SJSA1 (cell line): ENCODE results near the gene UBE2G2. TPM values are rescaled to one million over a fixed set of nuclear protein-coding genes. Genes with fewer than 3 reads are reported as not detected.

Source experiments
- DNase-seq, 2 experiments: peaks; one replicate each; pipeline ENCODE4 v3.0.0-alpha.2; 2015 to 2020; ENCODE audit warnings: low spot score in 2 of 2, low read depth in 1 of 2
- H3K27ac ChIP-seq: fragments of 250-450 bp; sonication (Bioruptor Pico); 2 replicates; pipeline ENCODE4 v1.5.1; 2020; ENCODE audit warnings: mild to moderate bottlenecking, moderate library complexity
- H3K27me3 ChIP-seq: fragments of 250-450 bp; sonication (Bioruptor Pico); replicated peaks from 2 replicates; pipeline ENCODE4 v1.5.1; 2020; ENCODE audit warnings: mild to moderate bottlenecking, moderate library complexity
- H3K36me3 ChIP-seq: fragments of 250-450 bp; sonication (Bioruptor Pico); 2 replicates; pipeline ENCODE4 v1.5.1; 2020; ENCODE audit warnings: mild to moderate bottlenecking
- H3K4me1 ChIP-seq: fragments of 250-450 bp; sonication (Bioruptor Pico); replicated peaks from 2 replicates; pipeline ENCODE4 v1.6.1; 2021; ENCODE audit warnings: mild to moderate bottlenecking
- H3K4me3 ChIP-seq: fragments of 250-450 bp; sonication (Bioruptor Pico); 2 replicates; pipeline ENCODE4 v1.5.1; 2020; ENCODE audit warnings: mild to moderate bottlenecking
- H3K9me3 ChIP-seq: fragments of 250-450 bp; sonication (Bioruptor Pico); replicated peaks from 2 replicates; pipeline ENCODE4 v1.5.1; 2020; ENCODE audit warnings: mild to moderate bottlenecking
- total RNA-seq: library from RNA; depleted of rRNA; stranded (reverse); fragments of >200 nt; shearing (Covaris generic); gene quantifications from 2 replicates; pipeline ENCODE4 v1.2.3, GENCODE V29; 2014; rRNA removed

Gene UBE2G2, protein sequence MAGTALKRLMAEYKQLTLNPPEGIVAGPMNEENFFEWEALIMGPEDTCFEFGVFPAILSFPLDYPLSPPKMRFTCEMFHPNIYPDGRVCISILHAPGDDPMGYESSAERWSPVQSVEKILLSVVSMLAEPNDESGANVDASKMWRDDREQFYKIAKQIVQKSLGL
- total RNA-seq: 74.7 and 110 TPM in 2 replicates

- peaks cover 20% of the 10 kb centered on the region for H3K4me1 ChIP-seq
- no peaks in the 10 kb centered on the region for H3K27me3 ChIP-seq
- 0 out of 2 replicates have a peak, but pooled peaks cover 4% of the 10 kb centered on the region for H3K9me3 ChIP-seq
- peak within 1 kb of the TSS; percentile 74 for H3K27ac ChIP-seq
- H3K36me3 ChIP-seq: peaks cover 79% of the 10 kb centered on the region
- peak within 1 kb of the TSS; percentile 90 for H3K4me3 ChIP-seq
- DNase-seq: peak; percentile 81 to 86
Observed at GRCh38 chr21:44801468-44802395, at the start of gene UBE2G2. UBE2G2 (minus strand) TSS chr21:44801820; CDS start chr21:44801748, 72 bp downstream.

- no peaks in the 10 kb centered on the region for H3K9me3 ChIP-seq
- H3K27me3 ChIP-seq: no peaks in the 10 kb centered on the region
- DNase-seq: no peak
- no peak overlapping the region for H3K27ac ChIP-seq
- H3K4me1 ChIP-seq: peaks cover 13% of the 10 kb centered on the region
- H3K36me3 ChIP-seq: peaks cover 78% of the 10 kb centered on the region
- no peak overlapping the region for H3K4me3 ChIP-seq
Observed at GRCh38 chr21:44850905-44851657, 49.5 kb upstream of the UBE2G2 start.

DNA sequence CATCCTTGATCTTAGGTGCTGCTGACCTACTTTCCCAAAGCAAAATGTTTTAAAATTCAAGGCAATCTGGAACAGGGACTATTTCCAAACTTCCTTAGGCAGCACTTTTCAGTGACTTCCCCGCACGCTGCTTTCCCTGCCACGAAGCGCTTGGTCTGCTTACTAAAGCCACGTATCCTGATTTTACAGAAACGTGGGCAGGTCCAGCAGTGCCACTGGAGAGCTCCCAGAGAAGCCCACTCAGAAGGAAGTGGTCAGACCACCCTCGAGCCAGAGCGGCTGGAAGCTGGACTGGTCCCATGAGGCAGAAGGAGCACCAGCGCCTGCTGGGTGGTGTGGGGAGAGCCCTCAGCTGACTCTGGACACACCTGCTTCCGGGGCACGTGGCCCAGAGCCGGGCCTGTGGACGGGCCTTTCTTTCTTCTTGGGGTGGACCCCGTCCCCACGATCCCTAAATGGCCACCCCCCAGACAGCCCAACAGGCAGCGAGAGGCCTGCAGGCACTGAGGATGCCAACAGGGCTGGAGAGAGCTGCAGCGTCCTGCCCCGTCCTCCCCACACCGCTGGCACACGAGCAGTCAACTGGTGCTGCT is 48.7 kb upstream of the UBE2G2 start:
- H3K27me3 ChIP-seq: no peaks in the 10 kb centered on the region
- H3K9me3 ChIP-seq: no peaks in the 10 kb centered on the region
- H3K27ac ChIP-seq: no peak overlapping the region
- DNase-seq: no peak
- H3K4me3 ChIP-seq: no peak overlapping the region
- H3K4me1 ChIP-seq: peaks cover 20% of the 10 kb centered on the region
- peaks cover 70% of the 10 kb centered on the region for H3K36me3 ChIP-seq

DNA sequence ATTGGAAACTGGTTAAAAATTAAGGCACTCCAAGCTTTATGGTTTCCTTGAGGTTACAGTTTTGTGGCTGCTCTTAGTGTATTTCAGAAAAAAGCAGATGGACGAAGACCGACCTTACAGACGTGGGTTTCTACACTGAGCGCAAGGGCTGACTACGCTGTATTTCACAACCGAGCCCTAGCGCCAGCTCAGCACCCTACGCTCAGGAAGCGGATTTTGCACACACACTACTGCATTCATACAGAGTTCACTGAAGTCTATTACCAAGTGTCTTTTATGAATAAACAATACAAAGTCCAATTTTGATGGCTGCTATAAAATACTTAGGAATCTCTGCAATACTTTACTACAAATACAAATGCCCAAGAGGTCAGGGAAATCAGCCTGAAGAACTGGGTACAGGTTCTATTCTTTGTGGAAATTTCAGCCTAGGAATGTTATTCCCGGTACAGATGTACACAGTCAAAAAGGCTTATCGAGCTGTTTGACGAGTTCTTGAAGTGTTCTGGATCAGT is 48.1 kb upstream of the UBE2G2 start:
- H3K4me1 ChIP-seq: peaks cover 20% of the 10 kb centered on the region
- peaks cover 64% of the 10 kb centered on the region for H3K36me3 ChIP-seq
- H3K9me3 ChIP-seq: no peaks in the 10 kb centered on the region

DNA sequence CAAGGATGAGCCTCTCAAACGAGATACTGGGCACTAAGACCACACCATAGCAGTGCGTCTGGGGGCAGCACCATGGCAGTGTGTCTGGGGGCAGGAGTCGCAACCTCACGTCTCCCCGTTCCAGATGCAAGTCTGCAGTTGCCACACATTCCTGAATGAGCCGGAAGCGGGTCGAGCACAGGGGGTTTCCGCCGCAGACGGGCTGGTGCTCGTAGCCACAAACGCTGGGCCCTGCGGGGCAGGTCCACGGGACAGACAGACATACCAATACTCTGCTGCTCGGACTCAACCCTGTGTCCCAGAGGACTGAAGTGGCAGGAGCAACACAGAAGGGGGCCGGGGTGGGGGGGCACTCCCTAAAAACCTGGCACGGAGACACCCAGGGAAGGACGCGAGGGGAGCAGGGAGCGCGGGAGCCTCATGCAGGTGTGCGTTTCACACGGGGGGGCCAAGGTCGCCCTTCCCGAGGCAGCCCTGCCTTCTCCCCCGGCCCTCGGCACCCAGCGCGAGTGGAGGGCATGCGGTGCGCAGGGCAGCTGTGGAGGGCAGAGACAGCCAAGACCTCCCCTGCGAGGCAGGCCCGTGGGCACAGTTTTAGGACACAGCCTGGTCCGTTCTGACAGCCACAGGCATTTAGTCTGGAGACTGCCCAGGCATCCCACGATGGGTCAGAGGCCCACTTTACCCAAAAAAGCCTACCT is 47.4 kb upstream of the UBE2G2 start:
- DNase-seq: no peak
- Histone ChIP-seq H3K36me3 (peaks cover 57% of the 10 kb centered on the region), H3K4me1 (peaks cover 20% of the 10 kb centered on the region), H3K4me3 (no peak overlapping the region), H3K27ac (no peak overlapping the region), H3K9me3 (no peaks in the 10 kb centered on the region), H3K27me3 (no peaks in the 10 kb centered on the region)

More for the DNA sequence above, 48.1 kb upstream of the UBE2G2 start:
- Histone ChIP-seq H3K27me3 (no peaks in the 10 kb centered on the region), H3K4me3 (no peak overlapping the region), H3K27ac (no peak overlapping the region)
- no peak for DNase-seq

- Histone ChIP-seq H3K9me3 (no peaks in the 10 kb centered on the region), H3K4me1 (peaks cover 20% of the 10 kb centered on the region), H3K27me3 (no peaks in the 10 kb centered on the region), H3K27ac (no peak overlapping the region), H3K36me3 (peaks cover 42% of the 10 kb centered on the region), H3K4me3 (no peak overlapping the region)
- DNase-seq: no peak
Observed at GRCh38 chr21:44847261-44848056, 45.8 kb upstream of the UBE2G2 start.

DNA sequence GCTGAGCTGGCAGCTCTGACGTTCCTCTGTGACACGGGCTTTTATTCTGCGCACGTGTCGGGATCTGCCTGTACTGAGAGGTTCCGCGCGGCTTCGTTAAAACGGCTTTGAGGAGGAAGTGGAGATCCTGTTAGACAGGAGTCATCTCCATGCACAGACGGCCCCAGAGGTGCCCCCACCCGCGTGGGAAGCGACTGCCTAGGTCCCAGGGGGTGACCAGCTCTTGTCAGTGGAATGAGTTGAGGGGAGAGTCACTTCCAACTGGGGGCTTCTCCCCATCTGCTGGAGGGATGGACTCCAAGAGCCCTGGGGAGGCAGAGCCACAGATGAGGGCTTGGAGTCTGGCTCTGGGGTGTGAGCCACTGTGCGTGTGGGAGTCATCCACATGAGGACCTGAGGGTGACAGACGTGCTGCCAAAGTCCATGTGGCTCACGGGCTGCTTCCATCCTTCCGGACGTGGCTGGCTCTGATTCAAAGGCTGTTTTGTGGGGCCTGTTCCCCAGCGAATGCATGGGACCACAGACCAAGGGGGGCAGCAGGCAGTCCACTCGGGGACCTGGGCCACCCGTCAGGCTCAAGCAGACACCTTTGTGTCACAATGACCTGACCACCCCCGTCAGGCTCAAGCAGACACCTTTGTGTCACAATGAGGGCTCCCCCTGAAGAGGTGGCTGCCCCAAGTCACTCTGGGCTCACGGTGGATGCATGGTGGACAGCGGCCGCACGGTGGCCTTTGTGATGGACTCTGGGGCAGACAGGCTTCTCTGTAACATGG is 45.1 kb upstream of the UBE2G2 start:
- H3K27ac ChIP-seq: no peak overlapping the region

DNA sequence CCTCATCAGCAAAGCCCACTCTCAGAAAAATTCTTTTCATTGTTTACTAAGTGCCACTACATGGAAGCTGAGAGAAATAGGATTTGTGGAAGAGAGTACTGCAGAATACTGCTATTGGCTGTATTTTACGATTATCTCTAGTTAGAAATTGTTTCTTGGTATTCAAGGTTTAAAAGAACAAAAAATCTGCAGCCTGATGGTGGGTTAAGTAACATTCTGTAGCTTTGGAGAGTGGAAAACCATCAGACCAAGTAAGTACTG is 44.5 kb upstream of the UBE2G2 start:
- Histone ChIP-seq H3K27me3 (no peaks in the 10 kb centered on the region), H3K9me3 (no peaks in the 10 kb centered on the region), H3K4me1 (peaks cover 20% of the 10 kb centered on the region), H3K27ac (no peak overlapping the region), H3K36me3 (peaks cover 29% of the 10 kb centered on the region), H3K4me3 (peak overlapping the region; percentile 19)
- DNase-seq: no peak

More for the DNA sequence above, 45.1 kb upstream of the UBE2G2 start:
- Histone ChIP-seq H3K36me3 (peaks cover 34% of the 10 kb centered on the region), H3K27me3 (no peaks in the 10 kb centered on the region), H3K9me3 (no peaks in the 10 kb centered on the region), H3K4me1 (peaks cover 20% of the 10 kb centered on the region), H3K4me3 (no peak overlapping the region)
- DNase-seq: no peak

GRCh38 chr21:44845418-44846223 is 44.0 kb upstream of the UBE2G2 start:
- no peaks in the 10 kb centered on the region for H3K9me3 ChIP-seq
- H3K36me3 ChIP-seq: peaks cover 23% of the 10 kb centered on the region
- no peaks in the 10 kb centered on the region for H3K27me3 ChIP-seq
- H3K4me1 ChIP-seq: peaks cover 20% of the 10 kb centered on the region
- peak overlapping the region; percentile 19 for H3K4me3 ChIP-seq
- H3K27ac ChIP-seq: no peak overlapping the region
- DNase-seq: peak; percentile 82 to 90

GRCh38 chr21:44844256-44844655 is 42.6 kb upstream of the UBE2G2 start:
- Histone ChIP-seq H3K36me3 (peaks cover 10% of the 10 kb centered on the region), H3K27me3 (no peaks in the 10 kb centered on the region), H3K4me1 (peaks cover 20% of the 10 kb centered on the region), H3K4me3 (no peak overlapping the region), H3K27ac (no peak overlapping the region), H3K9me3 (no peaks in the 10 kb centered on the region)
- no peak for DNase-seq

DNA sequence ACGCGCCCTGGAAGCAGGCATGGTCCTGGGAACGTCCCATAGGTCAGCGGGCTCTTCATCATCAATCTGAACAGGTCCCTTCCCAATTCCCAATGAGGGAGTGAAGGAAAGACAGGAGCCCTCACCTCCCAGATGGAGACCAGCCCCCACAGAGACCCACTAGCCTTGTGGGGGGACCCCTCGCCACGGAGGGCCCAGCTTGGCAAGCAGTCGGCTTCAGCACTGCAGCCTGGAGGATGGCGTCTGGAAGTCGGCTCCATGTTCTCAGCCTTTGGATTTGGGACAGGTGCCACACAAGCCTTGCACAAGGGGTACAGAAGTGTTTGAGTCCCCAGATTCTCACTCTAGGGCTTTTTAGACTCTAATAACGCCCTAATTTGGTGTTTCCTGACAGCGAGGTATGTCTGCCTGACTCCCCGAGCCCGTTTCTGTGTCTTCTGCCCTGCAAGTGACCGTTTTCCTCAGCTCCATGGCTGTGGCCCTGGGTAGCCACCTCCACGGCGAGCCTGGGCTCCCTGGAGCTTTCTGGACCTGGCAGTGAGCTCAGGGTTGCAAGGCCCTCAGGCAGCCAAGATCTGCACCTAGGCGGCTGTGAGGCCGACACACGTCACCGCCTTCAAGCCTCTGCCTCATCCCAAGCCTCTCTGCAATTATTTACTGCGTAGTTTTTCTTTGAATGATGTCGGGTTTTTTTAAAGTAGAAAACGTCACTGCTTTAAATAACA is 41.3 kb upstream of the UBE2G2 start:
- H3K27ac ChIP-seq: no peak overlapping the region
- no peaks in the 10 kb centered on the region for H3K27me3 ChIP-seq
- DNase-seq: no peak
- peaks cover 20% of the 10 kb centered on the region for H3K4me1 ChIP-seq
- no peaks in the 10 kb centered on the region for H3K9me3 ChIP-seq
- H3K4me3 ChIP-seq: no peak overlapping the region
- H3K36me3 ChIP-seq: no peaks in the 10 kb centered on the region
